ENCODE measurements around the gene TMEM256.

GRCh38 chr17:7414837-7415236, 10.9 kb upstream of the TMEM256 start:
- no peak for TF ChIP-seq GATA2 (IDR thresholded peaks at IDR 0.05; ENCODE audit: low read depth, low read length)
- TF ChIP-seq GATA3 (IDR thresholded peaks at IDR 0.05; ENCODE audit: low read depth, low read length) = no peak

Measured in SH-SY5Y (cell line).